Mucosa of descending colon (tissue), 3 donors: ENCODE data around the gene GAPVD1. TPM values are rescaled to one million over a fixed set of nuclear protein-coding genes. Genes with fewer than 3 reads are reported as not detected.

ENCODE experiments used
- ATAC-seq: fragments of 200-7000 bp; cut with Tn5 transposase; one replicate; pipeline ENCODE4 v1.9.1; 2020; ENCODE audit warnings: mild to moderate bottlenecking, moderate library complexity
- DNase-seq, 3 donors: peaks; one replicate each; pipeline ENCODE4 v3.0.0-alpha.2; 2020
- H3K36me3 ChIP-seq: fragments of 200-600 bp; one replicate; pipeline ENCODE4 v1.8.0; 2021; ENCODE audit warnings: low read depth, mild to moderate bottlenecking
- H3K4me1 ChIP-seq: fragments of 200-600 bp; one replicate; pipeline ENCODE4 v1.8.0; 2021; ENCODE audit warnings: low read depth, mild to moderate bottlenecking
- H3K4me3 ChIP-seq: fragments of 200-600 bp; one replicate; pipeline ENCODE4 v1.8.0; 2021; ENCODE audit warnings: mild to moderate bottlenecking
- H3K9me3 ChIP-seq: fragments of 200-600 bp; one replicate; pipeline ENCODE4 v1.8.0; 2021; ENCODE audit warnings: mild to moderate bottlenecking
- intact Hi-C, 2 donors: fragments of 100-400 bp; cut with DNase I in 1 of 2; cut with micrococcal nuclease in 1 of 2; formaldehyde crosslinking; loops; one replicate each; pipeline versions ENCODE4 v1.11.0 to v1.11.1; 2022; cut with DNase I, micrococcal nuclease
- total RNA-seq, 3 donors: library from RNA; stranded (reverse); fragmentation: NEBNext Ultra II Directional in 2 of 3; extraction: Animal tissue kit (Norgen Biotek cat#: 25700) in 2 of 3; gene quantifications; one replicate each; pipeline versions ENCODE4 v1.2.1 to v1.2.4, GENCODE V29; 2021 to 2023
- TF ChIP-seq, protein P1 (sequence below): fragments of 200-600 bp; IDR thresholded peaks from one replicate; pipeline ENCODE4 v1.8.0; 2022; ENCODE audit warnings: antibody characterized with exemption, mild to moderate bottlenecking
- donor health status: DM: no; HTN: no; CAD: no; lungs with moderate emphysema.
- donor health status: DM: no; HTN: no; CAD: no.
- donor health status: DM: no; HTN: yes; CAD: no.

Gene GAPVD1
- total RNA-seq, 3 donors from 2014 or later, result 40.8 to 55.1 (median 41.4) TPM

DNA sequence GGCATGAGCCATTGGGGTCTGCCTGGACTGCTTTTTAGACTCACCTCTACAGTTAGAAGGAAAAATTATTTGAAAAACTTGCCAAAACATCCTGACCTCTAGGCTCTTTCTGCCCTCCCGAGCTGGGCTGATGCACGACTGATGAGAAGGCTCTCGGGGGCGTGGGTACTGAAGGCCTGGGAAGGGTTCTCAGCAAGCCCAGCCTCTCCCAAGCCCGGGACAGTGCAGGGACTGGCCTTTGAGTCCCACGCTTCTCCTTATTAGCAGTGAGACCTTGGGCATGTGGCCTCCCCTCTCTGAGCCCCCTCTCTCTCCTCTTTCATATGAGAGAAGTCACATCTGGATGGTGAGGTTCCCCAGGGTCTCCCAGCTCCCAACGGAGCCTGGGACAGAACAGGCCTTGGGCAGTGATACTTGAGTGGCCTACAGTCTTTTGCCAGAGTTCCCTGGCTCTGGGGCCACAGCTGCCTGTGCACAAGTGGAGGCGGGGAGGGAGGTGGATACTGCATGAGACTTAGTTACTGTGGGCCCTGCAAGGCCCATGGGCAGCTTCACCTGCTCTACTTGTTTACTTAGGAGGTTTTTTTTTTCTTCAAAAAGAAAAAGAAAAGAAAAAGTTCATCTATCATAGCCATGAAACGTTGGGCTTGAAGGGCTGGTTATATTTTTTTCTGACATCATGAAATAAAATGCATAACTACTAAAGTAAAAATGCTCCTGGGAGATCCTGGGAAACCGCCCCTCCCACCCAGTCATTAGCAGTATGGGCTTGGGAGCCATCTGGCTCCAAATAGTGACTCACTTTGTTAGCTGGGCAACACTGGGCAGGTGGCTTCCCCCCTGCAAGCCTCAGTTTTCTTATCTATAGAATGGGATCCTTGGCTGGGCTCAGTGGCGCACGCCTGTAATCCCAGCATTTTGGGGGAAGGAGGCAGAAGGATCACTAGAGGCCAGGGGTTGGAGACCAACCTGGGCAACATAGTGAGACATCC is 139.4 kb downstream of the GAPVD1 start:
- Histone ChIP-seq H3K9me3 (no peaks in the 10 kb centered on the region), H3K4me3 (no peak overlapping the region), H3K36me3 (no peaks in the 10 kb centered on the region), H3K4me1 (no peaks in the 10 kb centered on the region)
- TF ChIP-seq, protein P1, sequence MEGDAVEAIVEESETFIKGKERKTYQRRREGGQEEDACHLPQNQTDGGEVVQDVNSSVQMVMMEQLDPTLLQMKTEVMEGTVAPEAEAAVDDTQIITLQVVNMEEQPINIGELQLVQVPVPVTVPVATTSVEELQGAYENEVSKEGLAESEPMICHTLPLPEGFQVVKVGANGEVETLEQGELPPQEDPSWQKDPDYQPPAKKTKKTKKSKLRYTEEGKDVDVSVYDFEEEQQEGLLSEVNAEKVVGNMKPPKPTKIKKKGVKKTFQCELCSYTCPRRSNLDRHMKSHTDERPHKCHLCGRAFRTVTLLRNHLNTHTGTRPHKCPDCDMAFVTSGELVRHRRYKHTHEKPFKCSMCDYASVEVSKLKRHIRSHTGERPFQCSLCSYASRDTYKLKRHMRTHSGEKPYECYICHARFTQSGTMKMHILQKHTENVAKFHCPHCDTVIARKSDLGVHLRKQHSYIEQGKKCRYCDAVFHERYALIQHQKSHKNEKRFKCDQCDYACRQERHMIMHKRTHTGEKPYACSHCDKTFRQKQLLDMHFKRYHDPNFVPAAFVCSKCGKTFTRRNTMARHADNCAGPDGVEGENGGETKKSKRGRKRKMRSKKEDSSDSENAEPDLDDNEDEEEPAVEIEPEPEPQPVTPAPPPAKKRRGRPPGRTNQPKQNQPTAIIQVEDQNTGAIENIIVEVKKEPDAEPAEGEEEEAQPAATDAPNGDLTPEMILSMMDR, result no peak
- no peak for ATAC-seq
- intact Hi-C loops, result loop anchor here (10.0 kb wide), 3 partner anchors 344 to 834 kb away; partner anchors contain the start of gene PBX3 (in 1 of the 2)
- no peak for DNase-seq

DNA sequence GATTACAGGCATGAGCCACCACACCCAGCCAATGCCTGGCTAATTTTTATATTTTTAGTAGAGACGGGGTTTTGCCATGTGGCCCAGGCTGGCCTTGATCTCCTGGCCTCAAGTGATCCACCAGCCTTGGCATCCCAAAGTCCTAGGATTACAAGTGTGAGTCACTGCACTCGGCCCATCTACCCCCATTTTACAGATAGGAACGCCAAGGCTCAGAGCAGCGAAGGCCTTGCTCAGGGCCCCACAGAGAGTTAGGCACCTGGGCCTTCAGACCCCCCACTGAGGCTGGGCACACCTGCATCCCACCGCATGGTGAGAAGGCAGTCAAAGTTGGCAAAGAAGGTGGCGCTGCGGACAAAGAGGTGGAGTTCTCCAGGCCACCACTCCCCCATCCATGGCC is 143.1 kb downstream of the GAPVD1 start:
- TF ChIP-seq, protein P1, result no peak
- H3K9me3 ChIP-seq, result no peaks in the 10 kb centered on the region
- intact Hi-C loops, result loop anchor here (5.0 to 10.0 kb wide), 4 partner anchors 228 to 830 kb away; partner anchors contain the start of gene PBX3 (in 1 of the 2)
- H3K4me3 ChIP-seq, result no peak overlapping the region
- no peaks in the 10 kb centered on the region for H3K36me3 ChIP-seq
- no peak for ATAC-seq
- DNase-seq, result no peak
- peaks cover 4% of the 10 kb centered on the region for H3K4me1 ChIP-seq

DNA sequence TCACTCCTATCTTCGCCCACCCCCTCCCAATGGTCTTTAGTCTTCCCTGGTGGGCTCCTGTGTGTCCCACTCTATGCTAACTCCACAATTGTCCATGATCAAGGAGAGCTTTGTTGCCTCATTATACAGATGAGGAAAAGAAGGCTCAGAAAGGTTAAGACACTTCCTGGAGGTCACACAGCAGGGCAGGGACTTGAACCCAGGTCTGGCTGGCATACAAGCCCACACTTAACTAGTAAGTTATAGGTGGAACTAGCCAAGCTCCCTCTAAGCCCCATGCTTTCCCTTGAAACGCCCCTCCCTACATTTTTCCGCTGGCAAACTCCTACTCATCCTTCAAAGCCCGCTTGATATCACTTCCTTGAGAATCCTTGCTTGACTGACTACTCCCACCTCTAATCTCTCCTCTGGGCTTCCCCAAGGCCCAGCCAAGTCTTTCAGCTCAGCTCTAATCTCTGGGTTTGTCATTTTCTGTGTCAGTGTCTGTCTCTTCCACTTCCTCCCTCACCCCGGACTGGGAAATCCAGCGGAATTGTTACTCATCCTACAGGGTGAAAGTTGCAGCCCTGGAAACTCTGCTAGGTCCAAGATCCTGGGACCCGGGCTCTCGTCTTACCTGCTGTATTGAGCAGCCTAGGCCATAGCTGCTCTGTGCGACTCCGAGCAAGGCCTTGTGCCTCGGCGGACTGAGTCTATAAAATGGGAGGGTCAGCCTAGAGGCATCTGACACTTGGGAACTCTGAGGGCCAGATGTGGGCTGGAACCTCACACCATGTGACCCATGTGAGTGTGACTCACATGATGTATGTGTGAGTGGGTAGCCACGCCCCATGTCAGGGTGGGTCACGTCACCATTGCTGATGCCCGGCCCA is 144.5 kb downstream of the GAPVD1 start:
- no peaks in the 10 kb centered on the region for H3K9me3 ChIP-seq
- no peaks in the 10 kb centered on the region for H3K36me3 ChIP-seq
- TF ChIP-seq, protein P1, result no peak
- peaks cover 4% of the 10 kb centered on the region for H3K4me1 ChIP-seq
- peak; percentile 8 for ATAC-seq
- intact Hi-C loops, result loop anchor here (5.0 to 10.0 kb wide), 4 partner anchors 226 to 829 kb away; partner anchors contain the start of gene PBX3 (in 1 of the 2)
- H3K4me3 ChIP-seq, result no peak overlapping the region
- no peak for DNase-seq

DNA sequence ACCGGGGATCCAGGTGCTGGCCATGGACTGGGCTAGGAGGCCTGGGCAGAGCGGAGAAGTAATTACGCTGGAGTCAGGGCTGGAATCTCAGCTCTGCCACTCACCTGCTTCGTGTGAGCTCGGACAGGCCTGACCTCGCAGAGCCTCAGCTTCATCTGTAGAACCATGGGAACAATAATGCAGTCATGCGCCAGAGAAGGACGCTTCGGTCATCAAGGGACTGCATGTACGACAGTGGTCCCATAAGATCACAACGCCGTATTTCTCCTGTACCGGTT is 145.1 kb downstream of the GAPVD1 start:
- H3K4me3 ChIP-seq, result no peak overlapping the region
- H3K36me3 ChIP-seq, result no peaks in the 10 kb centered on the region
- intact Hi-C loops, result loop anchor here (5.0 to 10.0 kb wide), 4 partner anchors 226 to 828 kb away; partner anchors contain the start of gene PBX3 (in 1 of the 2)
- ATAC-seq (no peak), DNase-seq (no peak)
- no peaks in the 10 kb centered on the region for H3K9me3 ChIP-seq
- TF ChIP-seq, protein P1, result no peak
- H3K4me1 ChIP-seq, result peaks cover 4% of the 10 kb centered on the region

DNA sequence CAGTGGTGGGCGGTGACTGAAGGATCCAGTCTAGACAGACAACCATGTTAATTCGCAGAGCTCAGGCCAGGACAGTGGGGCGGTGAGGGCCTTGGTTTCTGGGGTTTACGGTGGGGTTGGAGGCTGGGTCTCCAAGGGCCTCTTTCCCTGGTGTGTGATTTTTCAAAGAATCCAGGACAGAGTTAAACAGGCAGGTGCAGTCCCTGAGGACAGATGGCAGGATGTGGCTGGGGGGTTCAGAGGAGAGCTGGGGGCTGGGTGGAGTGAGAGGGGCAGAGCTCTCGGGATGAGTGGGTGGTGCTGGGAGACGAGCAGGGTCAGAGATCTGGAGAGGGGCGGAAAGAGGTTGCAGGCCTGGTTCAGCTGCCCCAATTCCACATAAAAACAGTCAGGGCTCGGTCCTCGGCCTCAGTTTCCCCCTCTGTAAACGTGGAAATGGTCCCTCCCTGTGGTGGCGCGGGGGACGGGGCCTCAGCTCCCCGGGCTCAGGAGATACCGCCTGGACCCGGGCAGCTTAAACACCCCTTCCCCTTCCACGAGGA is 145.9 kb downstream of the GAPVD1 start:
- TF ChIP-seq, protein P1, result no peak
- Histone ChIP-seq H3K4me3 (no peak overlapping the region), H3K36me3 (no peaks in the 10 kb centered on the region), H3K4me1 (peaks cover 4% of the 10 kb centered on the region), H3K9me3 (no peaks in the 10 kb centered on the region)
- no peak for DNase-seq
- intact Hi-C loops, result loop anchor here (5.0 to 10.0 kb wide), 4 partner anchors 225 to 827 kb away; partner anchors contain the start of gene PBX3 (in 1 of the 2)
- ATAC-seq, result peak; percentile 4
